Omental fat pad (tissue), 4 donors: ENCODE data around the gene TXNRD2. TPM values are rescaled to one million over a fixed set of nuclear protein-coding genes. Genes with fewer than 3 reads are reported as not detected.
"Not testable (repeated sequence)": the region's sequence is repeated elsewhere in the genome, so short reads cannot be mapped to it uniquely, and the experiment has no call there.

ENCODE experiments used
- ATAC-seq: fragments of 150-250 bp; one replicate; pipeline ENCODE4 v1.9.1; 2016; ENCODE audit warnings: mild to moderate bottlenecking, moderate library complexity; ENCODE audit not compliant: low FRiP score
- DNase-seq: peaks from one replicate; pipeline ENCODE4 v3.0.0-alpha.2; 2019; ENCODE audit warnings: low spot score
- CTCF ChIP-seq, 3 donors: fragments of 450-650 bp; IDR thresholded peaks; one replicate each; pipeline ENCODE4 v1.5.1; 2016 to 2017; ENCODE audit warnings: antibody characterized with exemption in 3 of 3, mild to moderate bottlenecking in 3 of 3, moderate library complexity in 2 of 3
- total RNA-seq, 4 donors: library from RNA; depleted of rRNA; stranded (reverse); fragments of >200 nt; gene quantifications; one replicate each; pipeline ENCODE4 v1.1.0, GENCODE V29; 2016

Gene TXNRD2
- total RNA-seq, 4 donors from 2014 or later: 10.1 to 24.4 (median 15.1) TPM

GRCh38 chr22:19929586-19930550 is 11.8 kb downstream of the TXNRD2 start:
- DNase-seq: no peak
- no peak for ATAC-seq
- no peak for TF ChIP-seq CTCF (IDR thresholded peaks at IDR 0.05)

GRCh38 chr22:19928207-19928606 is 13.4 kb downstream of the TXNRD2 start:
- no peak for ATAC-seq
- TF ChIP-seq CTCF (IDR thresholded peaks at IDR 0.05): no peak
- no peak for DNase-seq

GRCh38 chr22:19927696-19928095 is 13.9 kb downstream of the TXNRD2 start:
- ATAC-seq (no peak), DNase-seq (no peak)
- TF ChIP-seq CTCF (IDR thresholded peaks at IDR 0.05): no peak

GRCh38 chr22:19926028-19926427 is 15.6 kb downstream of the TXNRD2 start:
- ATAC-seq, DNase-seq: not testable (repeated sequence)

- no peak for TF ChIP-seq CTCF (IDR thresholded peaks at IDR 0.05)
- ATAC-seq (no peak), DNase-seq (no peak)
These were observed 17.6 kb downstream of the TXNRD2 start for GRCh38 chr22:19923914-19924513.

- ATAC-seq (no peak), DNase-seq (no peak)
- TF ChIP-seq CTCF (IDR thresholded peaks at IDR 0.05): no peak
These were observed 20.0 kb downstream of the TXNRD2 start for GRCh38 chr22:19921544-19922081.

GRCh38 chr22:19919701-19920363 is 21.8 kb downstream of the TXNRD2 start:
- no peak for DNase-seq
- ATAC-seq: no peak
- no peak for TF ChIP-seq CTCF (IDR thresholded peaks at IDR 0.05)
